Measurements from ENCODE around the gene SMIM33. TPM values are rescaled to one million over a fixed set of nuclear protein-coding genes. Genes with fewer than 3 reads are reported as not detected.
A peak's percentile ranks its signal among the peaks of the same experiment; 100 is the strongest.
"Not testable (repeated sequence)": the region's sequence is repeated elsewhere in the genome, so short reads cannot be mapped to it uniquely, and the experiment has no call there.

SMIM33 gene
- total and polyA plus RNA-seq, 9 donors, result 0.05 to 0.16 TPM; not detected in 7

DNA sequence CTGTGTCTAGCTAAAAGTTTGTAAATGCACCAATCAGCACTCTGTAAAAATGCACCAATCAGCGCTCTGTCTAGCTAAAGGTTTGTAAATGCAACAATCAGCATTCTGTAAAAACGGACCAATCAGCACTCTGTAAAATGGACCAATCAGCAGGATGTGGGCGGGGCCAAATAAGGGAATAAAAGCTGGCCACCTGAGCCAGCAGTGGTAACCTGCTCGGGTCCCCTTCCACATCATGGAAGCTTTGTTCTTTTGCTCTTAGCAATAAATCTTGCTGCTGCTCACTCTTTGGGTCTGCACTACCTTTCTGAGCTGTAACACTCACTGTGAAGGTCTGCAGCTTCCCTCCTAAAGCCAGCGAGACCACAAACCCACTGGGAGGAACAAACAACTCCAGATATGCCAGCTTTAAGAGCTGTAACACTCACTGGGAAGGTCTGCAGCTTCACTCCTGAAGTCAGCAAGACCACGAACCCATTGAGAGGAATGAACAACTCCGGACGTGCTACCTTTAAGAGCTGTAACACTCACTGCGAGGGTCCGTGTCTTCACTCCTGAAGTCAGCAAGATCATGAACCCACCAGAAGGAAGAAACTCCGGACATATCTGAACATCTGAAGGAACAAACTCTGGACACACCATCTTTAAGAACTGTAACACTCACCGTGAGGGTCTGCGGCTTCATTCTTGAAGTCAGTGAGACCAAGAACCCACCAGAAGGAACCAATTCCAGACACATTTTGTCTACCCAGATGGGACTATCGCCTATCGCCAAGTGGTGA lies 32.4 kb downstream of the SMIM33 start:
- not testable (repeated sequence) for H3K9me3 ChIP-seq (replicated peaks; ENCODE audit: control insufficient read depth, low read depth, low read length); H3K36me3 ChIP-seq (ENCODE audit: control insufficient read depth, insufficient read depth, low read length); H3K27me3 ChIP-seq (ENCODE audit: control insufficient read depth, insufficient read depth, low read length); DNase-seq; H3K4me3 ChIP-seq (ENCODE audit: low read length); H3K27ac ChIP-seq (ENCODE audit: low read length); H3K4me1 ChIP-seq (ENCODE audit: control insufficient read depth, insufficient read depth, low read length)
- WGBS (ENCODE audit: insufficient coverage), result 85% methylated on average over 9 of the region's 15 CpGs

GRCh38 chr5:139503879-139504278 lies 33.1 kb downstream of the SMIM33 start:
- 89% methylated on average over 10 of the region's 15 CpGs for WGBS (ENCODE audit: insufficient coverage)
- not testable (repeated sequence) for H3K27me3 ChIP-seq (ENCODE audit: control insufficient read depth, insufficient read depth, low read length); H3K9me3 ChIP-seq (replicated peaks; ENCODE audit: control insufficient read depth, low read depth, low read length); H3K36me3 ChIP-seq (ENCODE audit: control insufficient read depth, insufficient read depth, low read length); H3K27ac ChIP-seq (ENCODE audit: low read length); H3K4me1 ChIP-seq (ENCODE audit: control insufficient read depth, insufficient read depth, low read length); DNase-seq; H3K4me3 ChIP-seq (ENCODE audit: low read length)

- H3K27me3 ChIP-seq (ENCODE audit: control insufficient read depth, insufficient read depth, low read length); DNase-seq; H3K9me3 ChIP-seq (replicated peaks; ENCODE audit: control insufficient read depth, low read depth, low read length); H3K4me3 ChIP-seq (ENCODE audit: low read length); H3K36me3 ChIP-seq (ENCODE audit: control insufficient read depth, insufficient read depth, low read length); H3K27ac ChIP-seq (ENCODE audit: low read length); H3K4me1 ChIP-seq (ENCODE audit: control insufficient read depth, insufficient read depth, low read length): not testable (repeated sequence)
- 73% methylated on average over 5 of the region's 5 CpGs for WGBS (ENCODE audit: insufficient coverage)
Measured at GRCh38 chr5:139504722-139505121, 33.9 kb downstream of the SMIM33 start.

- H3K9me3 ChIP-seq (replicated peaks; ENCODE audit: control insufficient read depth, low read depth, low read length), result no peaks in the 10 kb centered on the region
- H3K4me3 ChIP-seq (ENCODE audit: low read length), result no peak overlapping the region
- WGBS (ENCODE audit: insufficient coverage), result 74% methylated on average over 3 of the region's 6 CpGs
- H3K27me3 ChIP-seq (ENCODE audit: control insufficient read depth, insufficient read depth, low read length), result no peaks in the 10 kb centered on the region
- peak; percentile 55 for DNase-seq
- H3K27ac ChIP-seq (ENCODE audit: low read length), result no peak overlapping the region
- H3K4me1 ChIP-seq (ENCODE audit: control insufficient read depth, insufficient read depth, low read length), result peaks cover 14% of the 10 kb centered on the region
- H3K36me3 ChIP-seq (ENCODE audit: control insufficient read depth, insufficient read depth, low read length), result no peaks in the 10 kb centered on the region
Measured at GRCh38 chr5:139512786-139513390, 42.1 kb downstream of the SMIM33 start.

DNA sequence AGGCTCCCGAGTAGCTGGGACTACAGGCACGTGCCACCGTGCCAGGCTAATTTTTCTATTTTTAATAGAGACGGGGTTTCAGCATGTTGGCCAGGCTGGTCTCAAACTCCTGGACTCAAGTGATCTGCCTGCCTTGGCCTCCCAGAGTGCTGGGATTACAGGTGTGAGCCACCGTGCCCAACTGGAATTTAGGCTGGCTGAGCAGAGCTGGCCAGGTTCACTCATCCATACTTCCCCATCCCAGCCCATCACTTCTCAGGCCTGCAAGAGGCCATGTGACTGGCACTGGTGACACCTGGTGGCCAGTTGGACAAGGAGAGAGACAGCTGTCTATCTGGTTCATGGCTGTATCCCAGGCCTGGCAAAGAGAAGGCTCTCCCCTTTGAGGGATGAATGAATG lies 42.6 kb downstream of the SMIM33 start:
- not testable (repeated sequence) for H3K27me3 ChIP-seq (ENCODE audit: control insufficient read depth, insufficient read depth, low read length); H3K4me3 ChIP-seq (ENCODE audit: low read length); H3K27ac ChIP-seq (ENCODE audit: low read length); H3K9me3 ChIP-seq (replicated peaks; ENCODE audit: control insufficient read depth, low read depth, low read length); H3K36me3 ChIP-seq (ENCODE audit: control insufficient read depth, insufficient read depth, low read length)
- peaks cover 19% of the 10 kb centered on the region for H3K4me1 ChIP-seq (ENCODE audit: control insufficient read depth, insufficient read depth, low read length)
- peak; percentile 87 for DNase-seq
- WGBS (ENCODE audit: insufficient coverage), result 73% methylated on average over 5 of the region's 5 CpGs

- H3K36me3 ChIP-seq (ENCODE audit: control insufficient read depth, insufficient read depth, low read length), result no peaks in the 10 kb centered on the region
- H3K4me3 ChIP-seq (ENCODE audit: low read length), result no peak overlapping the region
- no peak for DNase-seq
- no peaks in the 10 kb centered on the region for H3K27me3 ChIP-seq (ENCODE audit: control insufficient read depth, insufficient read depth, low read length)
- WGBS (ENCODE audit: insufficient coverage), result 83% methylated on average over 6 of the region's 6 CpGs
- no peak overlapping the region for H3K27ac ChIP-seq (ENCODE audit: low read length)
- peaks cover 21% of the 10 kb centered on the region for H3K4me1 ChIP-seq (ENCODE audit: control insufficient read depth, insufficient read depth, low read length)
- no peaks in the 10 kb centered on the region for H3K9me3 ChIP-seq (replicated peaks; ENCODE audit: control insufficient read depth, low read depth, low read length)
Measured at GRCh38 chr5:139513852-139514485, 43.2 kb downstream of the SMIM33 start.

DNA sequence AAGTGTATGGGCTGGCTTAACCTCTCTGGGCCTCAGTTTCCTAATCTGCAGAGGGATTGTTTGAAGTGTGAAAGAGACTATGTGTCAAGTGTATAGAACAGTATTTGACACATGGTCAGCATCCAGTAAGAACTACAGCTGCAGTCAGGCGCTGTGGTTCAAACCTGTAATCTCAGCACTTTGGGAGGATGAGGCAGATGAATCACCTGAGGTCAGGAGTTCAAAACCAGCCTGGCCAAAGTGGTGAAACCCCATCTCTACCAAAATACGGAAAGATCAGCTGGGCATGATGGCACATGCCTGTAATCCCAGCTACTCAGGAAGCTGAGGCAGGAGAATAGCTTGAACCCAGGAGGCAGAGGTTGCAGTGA lies 43.7 kb downstream of the SMIM33 start:
- Histone ChIP-seq H3K9me3 (replicated peaks; ENCODE audit: control insufficient read depth, low read depth, low read length) (no peaks in the 10 kb centered on the region), H3K27ac (ENCODE audit: low read length) (no peak overlapping the region), H3K4me3 (ENCODE audit: low read length) (no peak overlapping the region), H3K27me3 (ENCODE audit: control insufficient read depth, insufficient read depth, low read length) (no peaks in the 10 kb centered on the region), H3K36me3 (ENCODE audit: control insufficient read depth, insufficient read depth, low read length) (no peaks in the 10 kb centered on the region), H3K4me1 (ENCODE audit: control insufficient read depth, insufficient read depth, low read length) (peaks cover 21% of the 10 kb centered on the region)
- no peak for DNase-seq
- WGBS (ENCODE audit: insufficient coverage), result 100% methylated on average over 1 of the region's 2 CpGs

- H3K27me3 ChIP-seq (ENCODE audit: control insufficient read depth, insufficient read depth, low read length), result no peaks in the 10 kb centered on the region
- peaks cover 21% of the 10 kb centered on the region for H3K4me1 ChIP-seq (ENCODE audit: control insufficient read depth, insufficient read depth, low read length)
- no peaks in the 10 kb centered on the region for H3K36me3 ChIP-seq (ENCODE audit: control insufficient read depth, insufficient read depth, low read length)
- H3K9me3 ChIP-seq (replicated peaks; ENCODE audit: control insufficient read depth, low read depth, low read length), result no peaks in the 10 kb centered on the region
- DNase-seq, result peak; percentile 96
- WGBS (ENCODE audit: insufficient coverage), result 4% methylated on average over 52 of the region's 56 CpGs
- H3K27ac ChIP-seq (ENCODE audit: low read length), result peak overlapping the region; percentile 93
- peak overlapping the region; percentile 63 for H3K4me3 ChIP-seq (ENCODE audit: low read length)
Measured at GRCh38 chr5:139517683-139518564, 47.1 kb downstream of the SMIM33 start.
